Activated T-helper 17 cell treated with anti-CD3 and anti-CD28 coated beads, Interleukin-2, amount 50 U/mL, for 72 hours (primary cell): ENCODE results near the gene TCP1. TPM values are rescaled to one million over a fixed set of nuclear protein-coding genes. Genes with fewer than 3 reads are reported as not detected.

Source experiments
- total RNA-seq, 2 donors: library from RNA; stranded (reverse); gene quantifications; one replicate each; pipeline ENCODE4 v1.2.3, GENCODE V29; 2022

The TCP1 gene
- total RNA-seq, 2 donors from 2014 or later, result 321 to 554 TPM

Other genes with a start within 250 kb of the TCP1 start
- gene SOD2, start 96.4 kb downstream of the TCP1 start, total RNA-seq, result 100 to 1,000 TPM; 110 to 112 TPM
- 10 to 100 TPM; 79.8 to 88.5 TPM for gene WTAP, start 62.1 kb downstream of the TCP1 start, total RNA-seq
- gene ACAT2, start 27.6 kb downstream of the TCP1 start, total RNA-seq, result 10 to 100 TPM; 66.2 to 90.3 TPM
- gene MRPL18, start 865 bp upstream of the TCP1 start, total RNA-seq, result 100 to 1,000 TPM in 1 of 2 donors, 10 to 100 TPM in 1; 61.9 to 124 TPM
- under 1 TPM; 0.74 to 0.82 TPM for gene PNLDC1, start 10.7 kb upstream of the TCP1 start, total RNA-seq
- not detected for gene MAS1, start 101.4 kb upstream of the TCP1 start, total RNA-seq
- gene IGF2R, start 179.5 kb upstream of the TCP1 start, total RNA-seq, result 10 to 100 TPM; 68.2 to 82.2 TPM